Measurements from ENCODE around the gene HDAC4.

DNA sequence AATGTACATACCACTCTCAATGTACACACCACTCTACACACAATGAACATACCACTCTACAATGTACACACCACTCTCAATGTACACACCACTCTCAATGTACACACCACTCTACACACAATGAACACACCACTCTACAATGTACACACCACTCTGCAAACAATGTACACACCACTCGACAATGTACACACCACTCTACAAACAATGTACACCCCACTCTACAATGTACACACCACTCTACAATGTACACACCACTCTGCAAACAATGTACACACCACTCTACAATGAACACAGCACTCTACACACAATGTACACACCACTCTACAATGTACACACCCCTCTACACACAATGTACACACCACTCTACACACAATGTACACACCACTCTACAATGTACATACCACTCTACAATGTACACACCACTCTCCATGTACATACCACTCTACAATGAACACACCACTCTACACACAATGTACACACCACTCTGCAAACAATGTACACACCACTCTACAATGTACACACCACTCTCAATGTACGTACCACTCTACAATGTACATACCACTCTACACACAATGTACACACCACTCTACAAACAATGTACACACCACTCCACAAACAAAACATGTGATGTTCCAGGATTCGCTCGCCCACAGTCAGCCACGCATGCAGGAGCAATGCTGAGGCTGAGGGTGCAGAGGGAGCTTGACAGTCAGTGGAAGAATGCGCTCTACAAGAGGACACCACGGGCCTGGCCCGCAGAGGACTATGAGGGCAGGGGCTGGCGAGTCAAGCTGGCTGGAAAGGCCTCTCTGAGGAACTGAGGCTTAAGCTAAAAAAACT, 118.2 kb downstream of the HDAC4 start:
- TF ChIP-seq, protein P1, sequence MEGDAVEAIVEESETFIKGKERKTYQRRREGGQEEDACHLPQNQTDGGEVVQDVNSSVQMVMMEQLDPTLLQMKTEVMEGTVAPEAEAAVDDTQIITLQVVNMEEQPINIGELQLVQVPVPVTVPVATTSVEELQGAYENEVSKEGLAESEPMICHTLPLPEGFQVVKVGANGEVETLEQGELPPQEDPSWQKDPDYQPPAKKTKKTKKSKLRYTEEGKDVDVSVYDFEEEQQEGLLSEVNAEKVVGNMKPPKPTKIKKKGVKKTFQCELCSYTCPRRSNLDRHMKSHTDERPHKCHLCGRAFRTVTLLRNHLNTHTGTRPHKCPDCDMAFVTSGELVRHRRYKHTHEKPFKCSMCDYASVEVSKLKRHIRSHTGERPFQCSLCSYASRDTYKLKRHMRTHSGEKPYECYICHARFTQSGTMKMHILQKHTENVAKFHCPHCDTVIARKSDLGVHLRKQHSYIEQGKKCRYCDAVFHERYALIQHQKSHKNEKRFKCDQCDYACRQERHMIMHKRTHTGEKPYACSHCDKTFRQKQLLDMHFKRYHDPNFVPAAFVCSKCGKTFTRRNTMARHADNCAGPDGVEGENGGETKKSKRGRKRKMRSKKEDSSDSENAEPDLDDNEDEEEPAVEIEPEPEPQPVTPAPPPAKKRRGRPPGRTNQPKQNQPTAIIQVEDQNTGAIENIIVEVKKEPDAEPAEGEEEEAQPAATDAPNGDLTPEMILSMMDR (IDR thresholded peaks at IDR 0.05; ENCODE audit: poor library complexity) = no peak
- no peak for TF ChIP-seq EZH2phosphoT487 (IDR thresholded peaks at IDR 0.05; ENCODE audit: low read depth, severe bottlenecking, unreplicated experiment)
- TF ChIP-seq EZH2 (IDR thresholded peaks at IDR 0.05; ENCODE audit: borderline replicate concordance) = no peak
